Sigmoid colon (tissue), 7 donors: ENCODE measurements around the gene SLC17A3. TPM values are rescaled to one million over a fixed set of nuclear protein-coding genes. Genes with fewer than 3 reads are reported as not detected.

Experiments
- DNase-seq: peaks from one replicate; pipeline ENCODE4 v3.0.0-alpha.2; 2019
- H3K27ac ChIP-seq, 4 donors: fragments of 200-600 bp; sonication (generic); one replicate each; pipeline ENCODE4 v1.5.1; 2016 to 2019; ENCODE audit warnings: mild to moderate bottlenecking in 1 of 4
- H3K27me3 ChIP-seq, 3 donors: fragments of 200-600 bp; sonication (generic); one replicate each; pipeline ENCODE4 v1.5.1; 2019; ENCODE audit warnings: mild to moderate bottlenecking in 1 of 3
- H3K36me3 ChIP-seq, 4 donors: fragments of 200-600 bp; sonication (generic); one replicate each; pipeline ENCODE4 v1.5.1; 2016 to 2019
- H3K4me1 ChIP-seq, 4 donors: fragments of 200-600 bp; sonication (generic); one replicate each; pipeline ENCODE4 v1.5.1; 2017 to 2019
- H3K4me3 ChIP-seq, 4 donors: fragments of 200-600 bp; sonication (generic); one replicate each; pipeline ENCODE4 v1.5.1; 2017 to 2019; ENCODE audit warnings: mild to moderate bottlenecking in 2 of 4, moderate library complexity in 1 of 4
- H3K9me3 ChIP-seq, 4 donors: fragments of 200-600 bp in 3 of 4; sonication (generic) in 3 of 4; one replicate each; pipeline versions ENCODE4 v1.5.1 to v1.6.1; 2013 to 2019
- CTCF ChIP-seq, 4 experiments: fragments of 450-650 bp in 3 of 4; fragments of 200-600 bp in 1 of 4; IDR thresholded peaks; one replicate each; pipeline ENCODE4 v1.5.1; 2016 to 2019; ENCODE audit warnings: antibody characterized with exemption in 4 of 4, mild to moderate bottlenecking in 3 of 4, moderate library complexity in 2 of 4
- EP300 ChIP-seq, 4 donors: sonication (generic); formaldehyde crosslinking; IDR thresholded peaks; one replicate each; pipeline ENCODE4 v1.6.1; 2017; ENCODE audit warnings: antibody characterized with exemption in 4 of 4
- POLR2A ChIP-seq, 2 donors: fragments of 450-650 bp; IDR thresholded peaks; one replicate each; pipeline ENCODE4 v1.6.1; 2016; ENCODE audit warnings: antibody characterized with exemption in 2 of 2, mild to moderate bottlenecking in 2 of 2, moderate library complexity in 2 of 2
- POLR2AphosphoS5 ChIP-seq, 4 donors: sonication (generic); formaldehyde crosslinking; IDR thresholded peaks; one replicate each; pipeline ENCODE4 v1.6.1; 2017; ENCODE audit warnings: antibody characterized with exemption in 4 of 4
- WGBS, 2 donors: extraction: QIAGEN DNeasy Blood & Tissue Kit; methylation state at CpG; one replicate each; pipeline ENCODE4 v1.1.7; 2013; 5-methylcytosine and 5-hydroxymethylcytosine counted together
- intact Hi-C: fragments of 100-400 bp; cut with DNase I; formaldehyde crosslinking; loops from one replicate; pipeline ENCODE4 v1.15.1; 2023
- polyA plus RNA-seq, 3 donors: library from polyadenylated mRNA; stranded (reverse); fragments of 200-250 nt; gene quantifications; one replicate each; pipeline ENCODE4 v1.2.3, GENCODE V29; 2013
- total RNA-seq, 4 donors: library from RNA; depleted of rRNA; stranded (reverse); fragments of >200 nt; gene quantifications; one replicate each; pipeline ENCODE4 v1.1.0, GENCODE V29; 2016
- donor health status: healthy with polysubstance abuse.
- donor health status: Bipolar disorder and iron deficiency.
- donor health status: healthy.

SLC17A3 gene
- total and polyA plus RNA-seq, 7 donors, result not detected

- intact Hi-C loops, result no loop called here
- Histone ChIP-seq H3K4me3 (no peak overlapping the region), H3K4me1 (no peaks in the 10 kb centered on the region), H3K36me3 (no peaks in the 10 kb centered on the region), H3K27me3 (peaks cover 0 to 12% (median 0%) of the 10 kb centered on the region in 3 donors), H3K27ac (no peak overlapping the region), H3K9me3 (no peaks in the 10 kb centered on the region)
- no peak for DNase-seq
- TF ChIP-seq POLR2AphosphoS5 (IDR thresholded peaks at IDR 0.05) (no peak), EP300 (IDR thresholded peaks at IDR 0.05) (no peak), CTCF (IDR thresholded peaks at IDR 0.05) (no peak), POLR2A (IDR thresholded peaks at IDR 0.05) (no peak)
- 69 to 74% methylated on average over 8 of the region's 8 CpGs for WGBS, 2 donors
Observed at GRCh38 chr6:25835442-25836283, 38.4 kb downstream of the SLC17A3 start.

- DNase-seq, result no peak
- no peak overlapping the region for H3K4me3 ChIP-seq
- no peak for TF ChIP-seq POLR2A (IDR thresholded peaks at IDR 0.05)
- intact Hi-C loops, result no loop called here
- peaks cover 0 to 12% (median 0%) of the 10 kb centered on the region in 3 donors for H3K27me3 ChIP-seq
- 55 to 77% methylated on average over 1 of the region's 1 CpG for WGBS, 2 donors
- H3K9me3 ChIP-seq, result no peaks in the 10 kb centered on the region
- H3K27ac ChIP-seq, result no peak overlapping the region
- no peaks in the 10 kb centered on the region for H3K4me1 ChIP-seq
- no peaks in the 10 kb centered on the region for H3K36me3 ChIP-seq
Observed at GRCh38 chr6:25834950-25835349, 39.1 kb downstream of the SLC17A3 start.

- no peak overlapping the region for H3K27ac ChIP-seq
Observed at GRCh38 chr6:25833136-25833535, 40.9 kb downstream of the SLC17A3 start.

GRCh38 chr6:25832670-25833069 lies 41.4 kb downstream of the SLC17A3 start:
- H3K9me3 ChIP-seq, result no peaks in the 10 kb centered on the region
- no peak overlapping the region for H3K27ac ChIP-seq
- H3K27me3 ChIP-seq, result peaks cover 0 to 12% (median 0%) of the 10 kb centered on the region in 3 donors
- 88 to 97% methylated on average over 3 of the region's 3 CpGs for WGBS, 2 donors
- DNase-seq, result no peak
- H3K36me3 ChIP-seq, result no peaks in the 10 kb centered on the region
- H3K4me1 ChIP-seq, result no peaks in the 10 kb centered on the region
- TF ChIP-seq EP300 (IDR thresholded peaks at IDR 0.05), result no peak
- TF ChIP-seq POLR2AphosphoS5 (IDR thresholded peaks at IDR 0.05), result no peak
- TF ChIP-seq POLR2A (IDR thresholded peaks at IDR 0.05), result no peak
- TF ChIP-seq CTCF (IDR thresholded peaks at IDR 0.05), result no peak
- H3K4me3 ChIP-seq, result no peak overlapping the region
- intact Hi-C loops, result no loop called here

More at GRCh38 chr6:25833136-25833535, 40.9 kb downstream of the SLC17A3 start:
- no peak for DNase-seq
- intact Hi-C loops, result no loop called here
- no peaks in the 10 kb centered on the region for H3K9me3 ChIP-seq
- no peaks in the 10 kb centered on the region for H3K4me1 ChIP-seq
- H3K4me3 ChIP-seq, result no peak overlapping the region
- H3K27me3 ChIP-seq, result peaks cover 0 to 12% (median 0%) of the 10 kb centered on the region in 3 donors
- H3K36me3 ChIP-seq, result no peaks in the 10 kb centered on the region
- no peak for TF ChIP-seq CTCF (IDR thresholded peaks at IDR 0.05)

GRCh38 chr6:25832307-25832662 lies 41.8 kb downstream of the SLC17A3 start:
- intact Hi-C loops, result no loop called here

More at GRCh38 chr6:25832307-25832662, 41.8 kb downstream of the SLC17A3 start:
- Histone ChIP-seq H3K4me1 (no peaks in the 10 kb centered on the region), H3K4me3 (no peak overlapping the region), H3K36me3 (no peaks in the 10 kb centered on the region), H3K27me3 (peaks cover 0 to 8% (median 0%) of the 10 kb centered on the region in 3 donors), H3K27ac (no peak overlapping the region), H3K9me3 (no peaks in the 10 kb centered on the region)
- TF ChIP-seq CTCF (IDR thresholded peaks at IDR 0.05), result no peak
- TF ChIP-seq POLR2AphosphoS5 (IDR thresholded peaks at IDR 0.05), result no peak
- TF ChIP-seq POLR2A (IDR thresholded peaks at IDR 0.05), result no peak
- no peak for TF ChIP-seq EP300 (IDR thresholded peaks at IDR 0.05)
- DNase-seq, result no peak
